ENCODE data around the gene BRD7.

The BRD7 gene

DNA sequence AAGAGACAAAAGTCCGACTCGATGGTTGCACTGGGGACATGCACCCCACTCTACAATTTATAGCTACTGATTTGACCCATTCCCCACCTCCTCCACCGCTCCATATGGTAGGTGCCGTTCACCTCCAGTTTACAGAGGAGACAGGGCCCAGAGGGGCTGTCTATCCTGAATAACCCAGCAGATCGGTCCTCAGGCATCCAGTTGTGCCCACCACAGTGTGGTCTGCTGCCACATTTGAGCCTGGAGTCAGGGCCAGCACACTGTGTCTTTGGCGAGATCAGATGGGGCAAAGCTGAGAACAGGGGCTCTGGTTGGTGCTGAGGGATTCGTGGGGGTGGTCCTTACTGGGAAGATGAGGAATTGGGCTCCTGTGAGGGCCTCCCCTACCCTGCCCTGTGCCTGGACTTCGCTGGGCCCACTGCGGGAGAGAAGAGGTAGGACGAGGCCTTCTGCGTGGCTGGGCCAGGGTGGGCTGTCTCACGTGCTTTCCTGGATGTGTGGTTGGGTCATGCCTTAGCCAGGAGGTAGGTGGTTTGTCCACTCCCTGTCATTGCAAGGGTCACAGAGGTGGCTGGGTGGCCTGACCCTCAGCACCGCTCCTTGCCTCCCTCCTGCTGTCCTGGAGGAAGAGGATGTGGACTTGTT, 99.6 kb downstream of the BRD7 start:
- H3K4me2 ChIP-seq (ENCODE audit: low read depth, low read length, poor library complexity, severe bottlenecking) = peak overlapping the region; percentile 97
- H3K9ac ChIP-seq (ENCODE audit: low read depth, low read length, poor library complexity, severe bottlenecking) = peak overlapping the region; percentile 18
- no peaks in the 10 kb centered on the region for H3K9me3 ChIP-seq (ENCODE audit: insufficient read depth, low read depth, low read length)
- H4K20me1 ChIP-seq (ENCODE audit: insufficient read depth, low read length, poor library complexity, severe bottlenecking) = no peaks in the 10 kb centered on the region
- no peak overlapping the region for H2AFZ ChIP-seq (ENCODE audit: low read length)
- H3K4me3 ChIP-seq (ENCODE audit: low read length, poor library complexity, severe bottlenecking) = peak overlapping the region; percentile 97
- H3K4me1 ChIP-seq (ENCODE audit: insufficient read depth, low read length, poor library complexity, severe bottlenecking) = peaks cover 73% of the 10 kb centered on the region
- peaks cover 77% of the 10 kb centered on the region for H3K79me2 ChIP-seq (ENCODE audit: insufficient read depth, low read length)
- H3K9me2 ChIP-seq (replicated peaks; ENCODE audit: low read depth, low read length) = no peaks in the 10 kb centered on the region
- no peak for TF ChIP-seq EZH2phosphoT487 (IDR thresholded peaks at IDR 0.05; ENCODE audit: borderline replicate concordance)
- TF ChIP-seq, protein P1, sequence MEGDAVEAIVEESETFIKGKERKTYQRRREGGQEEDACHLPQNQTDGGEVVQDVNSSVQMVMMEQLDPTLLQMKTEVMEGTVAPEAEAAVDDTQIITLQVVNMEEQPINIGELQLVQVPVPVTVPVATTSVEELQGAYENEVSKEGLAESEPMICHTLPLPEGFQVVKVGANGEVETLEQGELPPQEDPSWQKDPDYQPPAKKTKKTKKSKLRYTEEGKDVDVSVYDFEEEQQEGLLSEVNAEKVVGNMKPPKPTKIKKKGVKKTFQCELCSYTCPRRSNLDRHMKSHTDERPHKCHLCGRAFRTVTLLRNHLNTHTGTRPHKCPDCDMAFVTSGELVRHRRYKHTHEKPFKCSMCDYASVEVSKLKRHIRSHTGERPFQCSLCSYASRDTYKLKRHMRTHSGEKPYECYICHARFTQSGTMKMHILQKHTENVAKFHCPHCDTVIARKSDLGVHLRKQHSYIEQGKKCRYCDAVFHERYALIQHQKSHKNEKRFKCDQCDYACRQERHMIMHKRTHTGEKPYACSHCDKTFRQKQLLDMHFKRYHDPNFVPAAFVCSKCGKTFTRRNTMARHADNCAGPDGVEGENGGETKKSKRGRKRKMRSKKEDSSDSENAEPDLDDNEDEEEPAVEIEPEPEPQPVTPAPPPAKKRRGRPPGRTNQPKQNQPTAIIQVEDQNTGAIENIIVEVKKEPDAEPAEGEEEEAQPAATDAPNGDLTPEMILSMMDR (conservative IDR thresholded peaks at IDR 0.05; ENCODE audit: low read length) = no peak
- no peaks in the 10 kb centered on the region for H3K27me3 ChIP-seq (ENCODE audit: insufficient read depth, low read length, poor library complexity, severe bottlenecking)
- H3K36me3 ChIP-seq (ENCODE audit: insufficient read depth, low read length) = no peaks in the 10 kb centered on the region
- no peaks in the 10 kb centered on the region; the same call in 1 of the 2 replicates for H3F3A ChIP-seq (ENCODE audit: low read depth)

DNA sequence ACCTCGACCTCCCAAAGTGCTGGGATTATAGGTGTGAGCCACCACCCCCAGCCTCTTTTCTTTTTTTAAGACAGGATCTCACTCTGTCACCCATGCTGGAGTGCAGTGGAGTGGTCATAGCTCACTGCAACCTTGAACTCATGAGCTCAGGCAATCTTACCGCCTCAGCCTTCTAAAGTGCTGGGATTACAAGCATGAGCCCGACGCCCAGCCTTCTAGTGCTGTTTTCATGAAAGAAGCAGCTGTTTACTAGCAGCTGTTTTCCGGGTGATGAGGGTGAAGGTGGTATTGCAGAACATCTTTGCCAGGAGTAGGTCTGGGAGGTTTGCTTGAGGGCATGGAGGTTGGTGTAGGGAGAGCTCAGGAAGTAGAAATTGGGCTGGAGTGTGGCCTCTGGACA, 100.4 kb downstream of the BRD7 start:
- Histone ChIP-seq H3K9me2 (replicated peaks; ENCODE audit: low read depth, low read length) (no peaks in the 10 kb centered on the region), H2AFZ (ENCODE audit: low read length) (no peak overlapping the region), H3K79me2 (ENCODE audit: insufficient read depth, low read length) (peaks cover 69% of the 10 kb centered on the region), H3K9ac (ENCODE audit: low read depth, low read length, poor library complexity, severe bottlenecking) (peak overlapping the region; percentile 98), H3K4me3 (ENCODE audit: low read length, poor library complexity, severe bottlenecking) (peak overlapping the region; percentile 97), H3K4me2 (ENCODE audit: low read depth, low read length, poor library complexity, severe bottlenecking) (peak overlapping the region; percentile 97), H3K27me3 (ENCODE audit: insufficient read depth, low read length, poor library complexity, severe bottlenecking) (no peaks in the 10 kb centered on the region), H3K9me3 (ENCODE audit: insufficient read depth, low read depth, low read length) (no peaks in the 10 kb centered on the region), H3F3A (ENCODE audit: low read depth) (no peaks in the 10 kb centered on the region; the same call in 1 of the 2 replicates), H3K4me1 (ENCODE audit: insufficient read depth, low read length, poor library complexity, severe bottlenecking) (peaks cover 72% of the 10 kb centered on the region), H3K36me3 (ENCODE audit: insufficient read depth, low read length) (no peaks in the 10 kb centered on the region), H4K20me1 (ENCODE audit: insufficient read depth, low read length, poor library complexity, severe bottlenecking) (no peaks in the 10 kb centered on the region)
- no peak for TF ChIP-seq EZH2phosphoT487 (IDR thresholded peaks at IDR 0.05; ENCODE audit: borderline replicate concordance)
- TF ChIP-seq, protein P1 (conservative IDR thresholded peaks at IDR 0.05; ENCODE audit: low read length) = no peak

DNA sequence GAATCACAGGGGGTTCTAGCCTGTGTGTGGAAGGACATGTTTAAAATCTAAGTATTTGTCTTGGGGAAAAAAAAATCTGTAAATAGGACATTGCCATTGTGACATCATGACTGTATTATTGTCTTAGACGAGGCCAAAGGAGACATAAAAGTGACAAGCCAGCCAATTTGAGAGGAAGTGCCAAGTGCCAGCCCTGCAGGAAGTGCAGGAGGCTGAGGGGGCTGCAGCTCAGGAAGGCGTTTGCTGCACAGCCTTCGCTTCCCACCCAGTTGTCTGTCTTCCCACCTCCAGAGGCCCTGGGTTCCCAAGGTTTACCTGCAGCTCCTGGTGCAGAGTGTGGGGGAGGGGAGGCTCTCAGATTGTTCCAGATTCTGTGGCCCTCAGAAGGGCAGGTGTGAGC, 101.1 kb downstream of the BRD7 start:
- no peak overlapping the region for H2AFZ ChIP-seq (ENCODE audit: low read length)
- peak overlapping the region; percentile 97 for H3K4me2 ChIP-seq (ENCODE audit: low read depth, low read length, poor library complexity, severe bottlenecking)
- peak overlapping the region; percentile 97 for H3K4me3 ChIP-seq (ENCODE audit: low read length, poor library complexity, severe bottlenecking)
- H3K36me3 ChIP-seq (ENCODE audit: insufficient read depth, low read length) = no peaks in the 10 kb centered on the region
- no peaks in the 10 kb centered on the region for H4K20me1 ChIP-seq (ENCODE audit: insufficient read depth, low read length, poor library complexity, severe bottlenecking)
- no peaks in the 10 kb centered on the region for H3K9me3 ChIP-seq (ENCODE audit: insufficient read depth, low read depth, low read length)
- no peaks in the 10 kb centered on the region; the same call in 1 of the 2 replicates for H3F3A ChIP-seq (ENCODE audit: low read depth)
- H3K27me3 ChIP-seq (ENCODE audit: insufficient read depth, low read length, poor library complexity, severe bottlenecking) = no peaks in the 10 kb centered on the region
- TF ChIP-seq, protein P1 (conservative IDR thresholded peaks at IDR 0.05; ENCODE audit: low read length) = no peak
- no peak for TF ChIP-seq EZH2phosphoT487 (IDR thresholded peaks at IDR 0.05; ENCODE audit: borderline replicate concordance)
- H3K9me2 ChIP-seq (replicated peaks; ENCODE audit: low read depth, low read length) = no peaks in the 10 kb centered on the region
- peak overlapping the region; percentile 98 for H3K9ac ChIP-seq (ENCODE audit: low read depth, low read length, poor library complexity, severe bottlenecking)
- H3K79me2 ChIP-seq (ENCODE audit: insufficient read depth, low read length) = peaks cover 62% of the 10 kb centered on the region
- H3K4me1 ChIP-seq (ENCODE audit: insufficient read depth, low read length, poor library complexity, severe bottlenecking) = peaks cover 65% of the 10 kb centered on the region

Data from Loucy (cell line).